SIG-M5 treated with dmso at 0.1 percent for 504 hours (cell line): Measurements from ENCODE around the gene UBE2J2.

Source experiments
- DNase-seq: peaks from one replicate; lab custom pipeline; 2025; ENCODE audit not compliant: unreplicated experiment; lab: John Stamatoyannopoulos, UW

UBE2J2 gene

DNA sequence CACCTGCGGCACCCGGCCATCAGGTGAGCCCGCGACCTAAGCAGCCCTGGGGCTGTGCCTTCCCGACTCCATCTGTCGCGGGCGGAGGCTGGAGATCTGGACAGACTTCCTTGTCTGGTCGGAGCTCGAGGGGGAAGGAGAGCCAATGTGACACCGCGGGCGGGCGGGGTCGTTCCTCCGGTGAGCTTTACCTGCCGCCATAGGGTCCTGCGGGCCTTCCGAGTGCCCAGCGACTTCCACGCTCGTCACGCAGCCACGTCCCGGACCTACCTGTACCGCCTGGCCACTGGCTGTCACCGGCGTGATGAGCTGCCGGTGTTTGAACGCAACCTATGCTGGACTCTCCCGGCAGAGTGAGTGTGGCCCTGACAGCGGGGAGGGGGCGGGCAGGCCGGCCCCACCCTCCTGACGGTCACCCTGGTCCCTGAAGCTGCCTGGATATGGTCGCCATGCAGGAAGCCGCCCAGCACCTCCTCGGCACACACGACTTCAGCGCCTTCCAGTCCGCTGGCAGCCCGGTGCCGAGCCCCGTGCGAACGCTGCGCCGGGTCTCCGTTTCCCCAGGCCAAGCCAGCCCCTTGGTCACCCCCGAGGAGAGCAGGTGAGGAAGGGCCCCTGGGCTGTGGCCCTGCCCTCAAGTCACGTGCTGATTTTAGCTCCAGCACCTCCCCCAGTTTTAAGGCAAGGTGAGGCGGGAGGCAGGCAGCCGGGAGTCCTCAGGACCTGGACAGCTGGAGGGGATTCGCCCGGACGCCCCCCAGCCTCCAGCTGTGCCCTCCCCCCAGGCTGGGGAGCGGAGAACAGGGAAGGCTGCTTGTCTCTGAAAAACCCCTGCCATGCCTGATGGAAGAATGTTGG lies 35.8 kb upstream of the UBE2J2 start:
- DNase-seq: no peak

DNA sequence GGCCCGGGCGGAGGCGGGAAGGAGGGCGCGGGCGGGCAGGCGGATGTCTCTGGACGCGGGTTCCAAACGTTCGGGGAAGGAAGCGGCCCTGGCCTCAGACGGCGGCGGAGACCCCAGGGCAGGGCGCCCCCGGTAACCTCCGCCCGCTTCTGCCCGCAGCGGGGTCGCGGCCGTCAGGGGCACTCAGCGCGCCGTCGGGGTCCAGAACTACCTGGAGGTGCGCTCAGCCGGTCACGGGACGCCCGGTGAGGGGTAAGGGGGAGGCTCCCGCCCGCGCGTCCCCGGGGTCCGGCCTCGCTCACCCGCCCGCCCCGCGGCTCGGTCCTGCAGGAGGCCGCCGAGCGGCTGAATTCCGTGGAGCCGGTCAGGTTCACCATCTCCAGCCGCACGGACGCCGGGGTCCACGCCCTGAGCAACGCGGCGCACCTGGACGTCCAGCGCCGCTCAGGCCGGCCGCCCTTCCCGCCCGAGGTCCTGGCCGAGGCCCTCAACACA lies 35.1 kb upstream of the UBE2J2 start:
- no peak for DNase-seq

GRCh38 chr1:1307923-1308755 lies 34.5 kb upstream of the UBE2J2 start, which contains the start of the genes ACAP3 and PUSL1:
ACAP3 (minus strand) TSS chr1:1307930; CDS start chr1:1307815, 115 bp downstream.
PUSL1 (plus strand) TSS chr1:1308597; CDS start chr1:1308644, 47 bp downstream.
- peak; percentile 90 for DNase-seq

DNA sequence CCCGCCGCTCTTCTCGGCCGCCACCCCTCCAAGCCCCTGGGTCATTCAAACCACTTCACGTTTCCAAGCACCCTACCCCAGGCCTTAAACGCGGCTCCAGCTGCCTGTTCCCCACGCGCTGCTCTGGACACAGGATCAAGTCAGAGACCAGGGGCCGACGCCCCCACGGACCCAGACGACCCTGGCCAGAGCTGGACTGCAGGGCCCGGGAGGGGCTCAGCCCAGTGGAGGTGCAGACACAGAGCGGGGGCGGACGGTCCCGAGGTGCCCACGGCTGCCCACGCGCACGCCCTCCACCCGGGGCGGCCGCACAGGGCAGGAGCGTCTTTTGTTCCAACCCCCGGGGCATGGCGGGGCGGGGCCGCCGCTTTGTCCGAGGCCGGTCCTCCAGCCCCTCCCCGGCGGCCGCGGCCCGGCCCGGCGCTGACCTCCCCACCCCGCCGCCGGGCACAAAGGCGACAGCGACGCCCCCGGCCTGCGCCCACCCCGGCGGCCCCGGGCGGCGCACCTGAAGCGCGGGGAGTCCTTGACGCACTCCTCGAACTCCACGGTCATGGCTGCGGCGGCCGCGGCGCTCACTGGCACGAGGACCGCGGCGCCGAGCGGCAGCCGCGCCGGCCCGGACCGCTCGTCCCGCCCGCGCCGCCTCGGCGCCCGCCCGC lies 33.7 kb upstream of the UBE2J2 start:
- no peak for DNase-seq

GRCh38 chr1:1306661-1307260 lies 33.1 kb upstream of the UBE2J2 start:
- no peak for DNase-seq

GRCh38 chr1:1306070-1306660 lies 32.5 kb upstream of the UBE2J2 start:
- peak; percentile 35 for DNase-seq

- peak; percentile 59 for DNase-seq
Measured at GRCh38 chr1:1305300-1306069, 31.8 kb upstream of the UBE2J2 start.

- DNase-seq: no peak
Measured at GRCh38 chr1:1304331-1305299, 31.0 kb upstream of the UBE2J2 start.

DNA sequence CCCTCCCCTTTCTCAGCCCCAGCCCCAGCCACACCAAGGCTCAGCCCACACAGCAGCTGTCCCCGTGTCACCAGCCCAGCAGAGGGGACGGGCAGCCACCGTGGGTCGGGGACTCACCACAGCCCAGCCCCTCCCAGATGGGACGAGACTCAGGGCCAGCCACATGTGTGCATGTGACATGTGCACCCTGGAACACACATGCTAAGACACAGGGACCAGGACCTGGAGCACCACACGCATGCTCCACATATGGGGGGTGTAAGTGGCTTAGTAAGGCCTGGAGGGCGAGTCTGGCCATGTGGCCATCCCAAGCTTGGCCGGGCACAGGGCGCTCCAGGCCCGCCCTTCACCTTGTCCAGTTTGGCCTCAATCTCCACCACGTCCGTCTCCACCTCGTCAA lies 30.1 kb upstream of the UBE2J2 start:
- no peak for DNase-seq

DNA sequence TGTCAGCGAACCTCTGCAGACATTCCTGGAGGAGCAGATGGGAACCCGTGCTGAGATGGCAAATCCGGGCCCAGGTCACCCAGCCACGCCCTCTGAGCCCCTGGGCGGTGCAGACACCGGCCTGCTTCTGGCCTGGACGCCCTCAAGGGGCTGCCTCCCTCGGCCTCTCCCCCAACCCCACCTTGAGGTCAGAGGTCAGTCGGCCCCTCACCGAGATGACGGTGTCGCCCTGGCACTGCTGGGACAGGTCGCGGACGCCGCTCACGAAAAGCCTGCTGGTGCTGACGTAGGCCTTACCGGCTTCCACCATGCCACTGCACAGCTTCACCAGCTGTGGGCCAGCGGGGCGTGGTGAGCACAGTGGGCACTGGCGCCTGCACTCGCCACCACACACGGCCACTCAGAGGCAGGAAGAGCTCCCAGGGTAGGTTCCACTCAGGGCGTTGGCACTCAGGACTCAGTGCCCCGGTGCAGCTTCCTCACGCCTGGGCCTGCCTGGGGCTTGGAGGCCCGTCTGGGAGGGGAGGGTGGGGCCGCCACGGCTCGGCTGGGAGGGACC lies 29.4 kb upstream of the UBE2J2 start:
- no peak for DNase-seq

GRCh38 chr1:1302006-1302430 lies 28.4 kb upstream of the UBE2J2 start:
- no peak for DNase-seq

DNA sequence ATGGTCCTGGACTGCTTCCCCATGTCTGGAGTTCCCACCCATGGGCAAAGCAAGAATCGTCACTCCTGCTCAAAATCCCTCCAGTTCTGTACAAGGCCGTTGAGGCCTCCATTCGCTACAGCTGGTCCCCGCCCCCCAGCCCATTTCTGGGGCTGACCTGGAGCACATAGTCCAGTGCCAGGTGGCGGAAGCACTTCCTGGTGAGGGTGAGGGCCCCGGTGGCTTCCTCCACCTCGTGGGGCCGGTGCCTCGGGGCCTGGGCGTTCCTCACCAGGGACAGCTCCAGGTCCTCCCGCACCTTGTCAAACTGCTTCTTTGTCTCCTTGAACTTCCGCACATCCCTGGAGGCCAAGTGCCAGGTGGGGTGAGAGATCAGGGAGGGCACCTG lies 26.7 kb upstream of the UBE2J2 start:
- no peak for DNase-seq

DNA sequence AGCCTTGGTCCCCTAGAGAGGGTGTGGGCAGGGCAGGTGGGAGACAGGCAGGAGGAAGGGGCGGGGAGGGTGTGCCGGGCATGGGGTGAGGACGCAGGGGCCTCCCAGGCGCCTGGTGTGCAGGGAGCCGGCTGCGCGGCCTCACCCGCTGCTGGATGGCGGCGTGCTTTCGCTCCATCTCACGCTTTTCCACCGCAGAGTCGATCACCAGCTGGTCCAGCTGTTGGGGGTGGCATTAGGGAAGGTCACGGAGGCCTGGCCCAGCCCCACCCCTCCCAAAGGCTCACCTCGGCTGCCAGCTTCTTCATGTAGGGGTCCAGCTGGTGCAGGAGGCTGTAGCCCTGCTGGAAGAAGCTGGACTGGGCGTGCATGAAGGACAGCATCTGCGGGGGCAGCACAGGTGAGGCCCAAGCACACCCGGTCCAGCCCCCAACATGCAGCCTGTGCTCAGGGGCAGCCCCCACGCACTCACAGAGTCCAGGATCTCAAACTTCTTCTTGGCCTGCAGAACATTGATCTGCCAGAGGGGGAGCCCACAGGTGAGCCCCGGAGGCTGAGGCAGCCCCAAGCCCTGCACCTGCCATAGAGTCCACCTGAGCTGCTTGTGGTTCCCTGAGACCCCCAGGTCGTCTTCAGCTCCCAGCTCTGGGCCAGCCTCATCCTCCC lies 26.2 kb upstream of the UBE2J2 start:
- DNase-seq: no peak

GRCh38 chr1:1298861-1299685 lies 25.4 kb upstream of the UBE2J2 start:
- DNase-seq: no peak

DNA sequence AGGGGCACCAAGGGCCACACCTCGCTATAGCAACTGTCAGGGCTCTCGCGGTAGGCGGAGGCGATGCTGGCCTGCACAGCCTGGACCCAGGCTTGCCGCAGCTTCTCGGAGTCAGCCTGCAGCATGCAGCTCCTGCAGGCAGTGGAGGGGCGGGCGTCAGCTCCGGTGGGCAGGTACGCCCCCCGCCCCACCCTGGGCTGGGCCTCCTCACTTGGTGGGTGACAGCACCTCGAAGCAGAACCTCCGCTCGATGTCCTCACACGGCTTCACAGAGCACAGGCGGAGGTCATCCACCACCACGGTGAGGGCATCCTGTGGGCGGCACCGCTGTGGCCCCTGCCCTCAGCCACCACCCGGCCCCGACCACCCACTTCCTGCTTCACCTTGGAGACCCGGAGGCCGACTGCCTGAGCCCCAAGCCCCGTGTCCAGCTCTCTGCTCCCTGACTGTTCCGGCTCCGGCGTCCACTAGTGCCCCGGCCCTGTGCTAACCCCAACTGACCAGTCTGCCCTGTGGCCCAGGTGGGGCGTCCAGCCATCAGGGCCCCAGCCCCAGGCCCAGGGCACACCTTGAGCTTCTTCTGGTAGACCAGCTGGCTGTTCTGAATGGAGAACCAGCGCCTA lies 24.3 kb upstream of the UBE2J2 start:
- no peak for DNase-seq
